IPS-NIHi7 (cell line): ENCODE data around the gene TOGARAM2.
"Not testable (repeated sequence)": the region's sequence is repeated elsewhere in the genome, so short reads cannot be mapped to it uniquely, and the experiment has no call there.

Source experiments
- DNase-seq: peaks from one replicate; pipeline ENCODE4 v3.0.0; 2012; ENCODE audit warnings: mixed read lengths; ENCODE audit errors: extremely low spot score

The TOGARAM2 gene

DNA sequence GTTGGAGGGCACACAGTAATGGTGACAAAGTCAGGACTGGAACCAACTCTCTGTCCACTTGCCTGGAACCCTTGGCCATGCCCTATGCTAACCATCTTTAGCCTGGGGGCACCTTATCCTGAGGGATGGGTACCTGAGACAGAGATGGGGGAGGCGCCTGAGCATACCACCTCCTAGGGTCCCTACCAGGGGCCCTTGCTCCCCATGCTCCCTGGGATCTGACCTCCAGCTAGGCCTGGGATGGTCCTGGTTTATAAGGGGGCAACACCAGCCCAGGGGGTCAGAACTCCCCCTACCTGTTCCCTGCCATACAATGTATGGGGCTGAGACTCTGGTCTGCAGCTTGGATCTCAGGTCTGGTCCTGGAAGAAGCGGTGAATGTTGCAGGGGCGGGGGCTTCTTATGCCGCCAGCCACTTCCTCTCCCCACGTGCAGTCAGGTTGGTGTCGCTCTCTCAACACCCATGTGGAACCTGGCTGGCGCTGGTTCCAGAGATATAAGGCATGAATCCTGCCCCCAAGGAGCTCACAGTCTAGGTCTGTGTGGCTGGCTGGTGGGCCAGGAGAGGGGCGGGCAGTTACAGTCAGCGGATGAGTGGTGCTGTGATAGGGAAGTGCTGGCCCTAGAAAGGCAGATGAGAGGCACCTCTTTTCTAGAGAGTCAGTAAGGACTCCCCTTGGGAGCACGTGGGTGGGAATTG lies 3.8 kb upstream of the TOGARAM2 start:
- DNase-seq = no peak

DNA sequence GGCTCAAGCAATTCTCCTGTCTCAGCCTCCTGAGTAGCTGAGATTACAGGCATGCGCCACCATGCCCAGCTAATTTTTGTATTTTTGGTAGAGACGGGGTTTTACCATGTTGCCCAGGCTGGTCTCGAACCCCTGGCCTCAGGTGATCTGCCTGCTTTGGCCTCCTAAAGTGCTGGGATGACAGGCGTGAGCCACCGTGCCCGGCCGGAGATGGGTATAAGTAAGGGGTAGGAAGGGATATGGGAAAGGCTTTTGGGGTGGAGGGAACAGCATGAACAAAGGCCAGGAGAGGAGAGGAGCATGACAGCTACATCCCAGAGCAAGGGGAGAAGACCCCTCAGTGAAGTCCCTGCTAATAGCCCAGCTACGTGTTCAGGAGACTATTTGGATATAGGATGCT lies 3.1 kb upstream of the TOGARAM2 start:
- DNase-seq = not testable (repeated sequence)

GRCh38 chr2:28978606-28979005 lies 2.5 kb upstream of the TOGARAM2 start:
- DNase-seq = no peak

GRCh38 chr2:28979041-28979440 lies 2.1 kb upstream of the TOGARAM2 start:
- DNase-seq = no peak

- no peak for DNase-seq
These were observed 1.3 kb upstream of the TOGARAM2 start for GRCh38 chr2:28979576-28980366.

GRCh38 chr2:28980368-28981015 lies 606 bp upstream of the TOGARAM2 start:
- no peak for DNase-seq

- no peak for DNase-seq
These were observed 700 bp downstream of the TOGARAM2 start for GRCh38 chr2:28981620-28982376.

GRCh38 chr2:28982381-28982950 lies 1.4 kb downstream of the TOGARAM2 start:
- DNase-seq = no peak

DNA sequence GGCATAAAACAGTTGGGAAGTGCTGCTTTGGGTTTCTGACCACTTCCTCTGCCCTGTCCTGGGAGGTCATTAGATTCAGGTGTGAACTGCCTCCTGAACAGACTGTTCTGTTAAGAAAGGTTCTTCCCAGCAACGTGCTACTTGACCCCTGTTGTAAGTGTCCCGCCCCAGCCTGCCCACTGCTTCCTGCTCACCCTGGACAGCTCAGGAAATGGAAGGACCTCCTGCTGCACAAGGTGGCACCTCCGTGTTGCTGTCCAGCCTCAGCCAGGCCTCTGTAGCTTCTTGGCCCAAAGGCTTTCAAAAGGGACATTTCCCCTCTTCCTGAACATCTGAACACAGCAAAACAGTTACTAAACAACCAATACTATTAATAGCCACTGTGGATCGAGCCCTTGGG lies 5.3 kb downstream of the TOGARAM2 start:
- no peak for DNase-seq

- DNase-seq = no peak
These were observed 8.9 kb downstream of the TOGARAM2 start for GRCh38 chr2:28989973-28990372.

DNA sequence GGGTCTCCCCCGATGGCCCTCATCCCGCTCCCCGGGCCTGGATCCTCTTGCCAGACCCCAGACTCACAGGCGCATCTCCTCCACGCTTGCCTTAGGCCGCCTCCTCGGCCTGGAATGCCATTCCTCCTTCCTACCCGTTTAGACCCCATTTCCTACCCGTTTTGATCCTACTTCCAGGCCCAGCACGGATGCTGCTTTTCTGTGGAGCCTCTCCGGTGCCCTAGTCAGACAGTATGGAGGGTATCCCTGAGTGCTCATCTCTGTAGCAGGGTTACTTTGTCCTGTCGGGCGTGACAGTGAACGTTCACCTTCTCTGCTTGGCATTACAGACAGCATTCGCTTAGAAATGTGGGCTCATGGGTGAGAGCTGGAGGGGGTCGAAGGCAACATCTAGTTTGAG lies 9.3 kb downstream of the TOGARAM2 start:
- DNase-seq = no peak

GRCh38 chr2:28991021-28991420 lies 9.9 kb downstream of the TOGARAM2 start:
- no peak for DNase-seq

DNA sequence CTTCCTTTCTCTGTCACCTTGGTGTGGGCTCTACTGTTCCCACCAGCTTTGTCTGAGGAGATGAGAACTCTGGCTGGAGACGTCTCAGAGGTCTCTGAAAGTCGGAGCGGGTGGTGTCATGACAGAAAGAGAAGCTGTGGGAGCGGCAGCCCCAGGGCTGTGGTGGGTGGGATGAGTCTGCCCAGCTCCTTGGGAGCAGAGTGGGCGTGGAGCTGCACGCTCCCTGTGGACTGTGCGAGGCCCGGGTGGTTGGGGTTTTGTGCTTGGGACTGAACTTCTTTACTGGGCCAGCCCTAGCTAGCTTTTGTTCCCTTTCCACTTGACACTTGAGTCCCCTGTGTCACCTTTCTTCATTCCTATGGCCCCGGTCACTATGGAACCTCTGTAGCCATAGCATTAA lies 10.4 kb downstream of the TOGARAM2 start:
- no peak for DNase-seq

- no peak for DNase-seq
These were observed 12.3 kb downstream of the TOGARAM2 start for GRCh38 chr2:28993206-28993960.

DNA sequence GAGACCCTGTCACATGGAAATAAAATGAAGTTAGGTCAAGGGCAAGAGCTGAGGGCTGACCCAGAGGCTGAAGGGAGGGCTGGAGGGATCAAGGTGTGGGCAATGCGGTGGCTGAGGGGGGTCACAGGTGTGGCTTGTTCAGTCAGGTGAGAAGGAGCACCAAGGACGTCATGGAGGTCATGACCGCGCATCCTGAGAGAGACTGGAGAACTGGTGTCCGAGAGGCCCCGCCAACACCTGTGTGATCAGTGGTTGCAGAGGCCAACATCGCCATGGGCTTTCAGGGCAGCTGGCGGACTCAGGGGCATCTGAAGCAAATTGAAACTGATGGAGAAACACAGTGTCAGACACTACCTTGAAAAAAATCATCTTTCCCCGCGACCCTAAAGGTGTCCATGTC lies 13.0 kb downstream of the TOGARAM2 start:
- DNase-seq = no peak

- no peak for DNase-seq
These were observed 13.6 kb downstream of the TOGARAM2 start for GRCh38 chr2:28994679-28995078.

DNA sequence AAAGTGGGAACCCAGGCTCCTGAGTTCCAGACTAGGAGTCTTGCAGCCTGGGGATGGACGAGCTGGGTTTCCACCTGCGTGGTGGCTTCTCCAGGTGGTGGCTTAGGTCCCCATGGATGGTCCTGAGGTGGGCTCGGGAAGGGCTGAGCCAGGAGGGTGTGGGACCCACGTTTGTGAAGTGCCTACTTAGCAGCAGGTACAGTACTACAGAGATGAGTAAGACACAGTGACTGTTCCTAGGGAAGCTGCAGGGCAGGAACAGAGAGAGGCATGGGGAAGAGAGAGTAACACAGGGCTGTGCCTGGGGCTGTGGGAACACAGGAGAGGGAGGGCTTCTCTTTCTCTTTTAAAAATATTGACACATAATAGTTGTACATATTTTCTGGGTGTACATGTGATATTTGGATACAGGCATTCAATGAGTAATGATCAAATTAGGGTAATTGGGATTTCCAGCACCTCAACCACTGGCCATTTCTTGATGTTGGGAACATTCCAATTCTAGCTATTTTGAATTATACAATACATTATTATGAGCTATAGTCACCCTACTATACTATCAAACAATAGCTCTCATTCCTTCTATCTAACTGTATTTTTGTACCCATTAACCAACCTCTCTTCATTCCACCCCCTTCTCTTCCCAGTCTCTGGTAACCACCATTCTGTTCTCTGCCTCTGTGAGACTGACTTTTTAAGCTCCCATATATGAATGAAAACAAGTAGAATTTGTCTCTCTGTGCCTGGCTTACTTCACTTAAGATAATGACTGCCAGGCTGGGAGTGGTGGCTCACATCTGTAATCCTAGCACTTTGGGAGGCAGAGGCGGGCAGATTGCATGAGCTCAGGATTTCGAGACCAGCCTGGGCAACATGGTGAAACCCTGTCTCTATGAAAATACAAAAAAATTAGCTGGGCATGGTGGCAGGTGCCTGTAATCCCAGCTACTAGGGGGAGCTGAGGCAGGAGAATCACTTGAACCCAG lies 15.0 kb downstream of the TOGARAM2 start:
- DNase-seq = no peak

DNA sequence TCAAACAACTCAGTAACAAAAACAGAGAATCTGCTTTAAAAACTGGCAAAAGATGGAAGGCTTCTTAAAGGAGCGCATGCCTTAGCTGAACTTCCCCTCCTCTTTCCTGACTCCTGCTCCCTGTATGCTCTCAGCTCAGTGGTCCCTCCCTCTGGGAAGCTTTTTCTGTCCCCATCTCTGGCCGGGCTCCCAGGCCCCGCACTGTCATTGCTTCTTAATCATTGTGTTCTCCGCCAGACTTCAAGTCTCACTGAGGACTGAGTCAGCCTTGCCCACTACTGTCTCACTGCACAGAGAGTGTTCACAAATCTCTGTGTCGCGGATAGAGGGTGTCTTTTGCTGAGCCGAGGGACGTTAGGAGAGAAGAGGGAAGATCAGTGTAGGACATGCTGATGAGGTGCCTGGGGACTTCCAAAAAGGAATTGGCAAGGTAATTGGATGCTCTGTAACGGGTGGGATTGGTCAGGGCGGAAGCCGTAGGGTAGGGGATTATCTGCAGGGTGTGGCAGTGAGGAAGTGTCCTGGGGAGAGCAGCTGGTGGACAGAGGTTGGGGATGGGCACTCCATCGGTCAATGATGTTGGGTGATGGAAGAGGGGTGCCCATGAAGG lies 16.2 kb downstream of the TOGARAM2 start:
- DNase-seq = no peak
